Central memory CD8-positive, alpha-beta T cell (primary cell): ENCODE measurements around the gene USP36.
"Not testable (repeated sequence)": the region's sequence is repeated elsewhere in the genome, so short reads cannot be mapped to it uniquely, and the experiment has no call there.

Experiments used
- ATAC-seq: fragments of 150-1000 bp; cut with Tn5 transposase; replicated peaks from 2 replicates; pipeline ENCODE4 v1.10.0; 2022; ENCODE audit warnings: mild to moderate bottlenecking, moderate FRiP score, moderate number of reproducible peaks; ENCODE audit not compliant: poor library complexity, severe bottlenecking; ENCODE audit errors: extremely low read depth
- DNase-seq, 2 donors: peaks; one replicate each; pipeline ENCODE4 v3.0.0; 2021; ENCODE audit warnings: low spot score in 2 of 2
- H3K27ac Mint-ChIP-seq: one replicate; pipeline ENCODE4 v1.8.0; 2022; ENCODE audit warnings: low read depth, mild to moderate bottlenecking, moderate library complexity, mixed read lengths
- H3K27me3 Mint-ChIP-seq: one replicate; pipeline ENCODE4 v1.8.0; 2022; ENCODE audit warnings: mixed read lengths
- H3K36me3 Mint-ChIP-seq: one replicate; pipeline ENCODE4 v1.8.0; 2022; ENCODE audit warnings: mild to moderate bottlenecking, moderate library complexity, mixed read lengths; ENCODE audit not compliant: insufficient read depth
- H3K4me1 Mint-ChIP-seq: one replicate; pipeline ENCODE4 v1.8.0; 2022; ENCODE audit warnings: mixed read lengths
- H3K4me3 Mint-ChIP-seq: one replicate; pipeline ENCODE4 v1.8.0; 2022; ENCODE audit warnings: mild to moderate bottlenecking, moderate library complexity, mixed read lengths
- H3K9me3 Mint-ChIP-seq: one replicate; pipeline ENCODE4 v1.8.0; 2022; ENCODE audit warnings: mixed read lengths

USP36 gene

DNA sequence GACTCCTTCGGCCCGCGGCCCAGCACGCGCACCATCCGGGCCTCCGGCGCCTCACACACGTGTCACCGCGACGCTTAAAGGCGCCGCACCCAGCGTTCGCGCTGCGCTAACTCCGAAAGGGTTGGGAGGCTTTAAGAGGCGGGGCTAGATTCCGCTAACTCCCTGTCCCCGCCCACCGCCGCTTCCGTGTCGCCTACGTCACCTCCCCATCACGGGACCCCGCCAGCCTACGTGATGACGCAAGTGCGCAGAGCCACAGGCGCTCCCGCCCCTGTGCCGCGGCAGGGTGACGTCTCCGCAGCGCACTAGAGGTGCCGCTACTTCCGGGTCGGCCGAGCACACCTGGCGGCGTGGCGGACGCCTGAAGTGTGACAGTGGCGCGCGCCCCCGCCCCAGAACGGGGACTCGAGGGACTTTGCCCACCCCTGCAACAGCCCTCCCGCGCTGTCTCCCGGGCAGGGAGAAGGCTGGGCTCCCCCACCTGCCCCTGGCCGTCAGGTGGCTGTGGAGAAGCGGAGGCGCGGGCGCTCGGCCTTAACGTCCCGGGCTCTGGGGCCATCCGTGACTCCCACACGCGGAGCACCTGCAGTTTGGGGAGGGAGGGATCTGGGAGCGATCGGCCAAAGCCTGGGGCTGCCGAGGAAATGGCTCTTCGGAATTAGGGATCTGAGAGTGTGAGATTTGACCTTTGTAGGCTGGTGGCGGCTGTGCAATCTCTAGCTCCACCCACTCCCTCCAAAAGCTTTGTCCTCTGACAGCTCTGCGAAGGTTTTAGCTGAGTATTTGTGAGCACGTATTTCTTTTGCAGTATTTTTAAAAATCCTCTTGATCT is at the start of gene USP36:
Gene USP36 (minus strand): TSS at position 35 of the 832 bp plus-strand sequence. CDS start 4,451 bp downstream, outside the sequence.
- H3K27ac Mint-ChIP-seq = peak within 1 kb of the TSS; percentile 92
- H3K27me3 Mint-ChIP-seq = no peaks in the 10 kb centered on the region
- peak; percentile 98 to 100 for DNase-seq
- peaks cover 46% of the 10 kb centered on the region for H3K4me1 Mint-ChIP-seq
- ATAC-seq = peak; percentile 86
- peaks cover 41% of the 10 kb centered on the region for H3K36me3 Mint-ChIP-seq
- peak within 1 kb of the TSS; percentile 82 for H3K4me3 Mint-ChIP-seq
- no peaks in the 10 kb centered on the region for H3K9me3 Mint-ChIP-seq

DNA sequence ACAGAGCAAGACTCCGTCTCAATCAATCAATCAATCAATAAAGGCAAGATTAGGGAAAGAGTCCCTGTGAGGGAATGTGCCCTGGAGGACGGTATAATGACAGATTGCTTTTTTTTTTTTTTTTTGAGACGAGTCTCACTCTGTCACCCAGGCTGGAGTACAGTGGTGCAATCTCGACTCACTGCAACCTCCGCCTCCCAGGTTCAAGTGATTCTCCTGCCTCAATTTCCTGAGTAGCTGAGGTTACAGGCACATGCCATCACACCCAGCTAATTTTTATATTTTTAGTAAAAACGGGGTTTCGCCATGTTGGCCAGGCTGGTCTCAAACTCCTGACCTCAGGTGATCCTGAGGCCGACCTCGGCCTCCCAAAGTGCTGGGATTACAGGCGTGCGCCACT is 49.5 kb upstream of the USP36 start:
- Mint-ChIP-seq H3K4me1 (peaks cover 13% of the 10 kb centered on the region), H3K27ac (peak overlapping the region; percentile 10), H3K27me3 (peaks cover 17% of the 10 kb centered on the region)
- H3K9me3 Mint-ChIP-seq, H3K4me3 Mint-ChIP-seq, H3K36me3 Mint-ChIP-seq, DNase-seq, ATAC-seq: not testable (repeated sequence)

DNA sequence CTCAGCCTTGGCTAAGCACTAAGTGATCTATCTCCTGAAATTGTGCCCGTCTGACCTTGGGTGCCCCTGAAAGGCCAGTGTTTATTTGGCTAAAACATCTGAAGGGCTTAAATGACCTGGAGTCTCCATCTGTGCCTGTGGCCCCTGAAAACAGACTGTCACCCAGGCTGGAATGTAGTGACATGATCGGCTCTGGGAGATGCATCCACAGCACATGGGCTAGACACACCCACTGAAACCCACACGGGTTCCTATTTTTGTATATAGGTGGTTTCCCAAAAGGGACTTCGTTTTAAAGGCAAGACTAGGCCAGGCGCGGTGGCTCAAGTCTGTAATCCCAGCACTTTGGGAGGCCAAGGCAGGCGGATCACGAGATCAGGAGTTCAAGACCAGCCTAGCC is 48.9 kb upstream of the USP36 start:
- peaks cover 17% of the 10 kb centered on the region for H3K27me3 Mint-ChIP-seq
- ATAC-seq (peak; percentile 36), DNase-seq (no peak)
- peak overlapping the region; percentile 10 for H3K27ac Mint-ChIP-seq
- peak overlapping the region; percentile 20 for H3K4me3 Mint-ChIP-seq
- no peaks in the 10 kb centered on the region for H3K9me3 Mint-ChIP-seq
- peaks cover 3% of the 10 kb centered on the region for H3K36me3 Mint-ChIP-seq
- H3K4me1 Mint-ChIP-seq = peaks cover 13% of the 10 kb centered on the region

DNA sequence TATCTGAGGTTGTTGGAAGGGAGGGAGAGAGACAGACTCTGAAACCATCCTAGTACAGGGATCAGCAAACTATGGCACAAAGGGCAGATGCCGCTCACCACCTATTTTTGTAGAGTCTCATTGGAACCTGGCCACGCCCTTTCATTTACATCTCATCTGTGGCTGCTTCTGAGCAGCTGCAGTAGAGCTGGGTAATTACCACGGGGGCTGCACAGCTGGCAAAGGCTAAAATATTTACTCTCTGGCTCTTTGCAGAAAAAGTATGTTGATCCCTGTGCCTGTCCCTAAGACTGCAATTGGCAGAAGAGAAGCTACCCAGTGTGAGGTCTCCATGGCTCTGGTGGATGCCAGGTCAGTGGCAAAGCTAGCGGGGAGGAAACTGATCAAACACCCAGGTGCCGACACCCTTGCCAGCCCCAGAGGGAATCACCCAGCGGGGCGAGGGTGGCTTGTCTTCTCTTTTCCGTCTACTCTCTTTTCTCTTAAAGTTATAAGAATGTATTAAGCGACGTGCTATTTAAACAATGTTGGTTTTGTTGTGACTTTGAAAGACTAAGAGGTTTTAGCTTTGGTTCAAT is 48.4 kb upstream of the USP36 start:
- no peaks in the 10 kb centered on the region for H3K9me3 Mint-ChIP-seq
- H3K27me3 Mint-ChIP-seq = peaks cover 17% of the 10 kb centered on the region
- DNase-seq (no peak), ATAC-seq (no peak)
- no peak overlapping the region for H3K27ac Mint-ChIP-seq
- H3K36me3 Mint-ChIP-seq = peaks cover 5% of the 10 kb centered on the region
- H3K4me3 Mint-ChIP-seq = no peak overlapping the region
- peaks cover 13% of the 10 kb centered on the region for H3K4me1 Mint-ChIP-seq

DNA sequence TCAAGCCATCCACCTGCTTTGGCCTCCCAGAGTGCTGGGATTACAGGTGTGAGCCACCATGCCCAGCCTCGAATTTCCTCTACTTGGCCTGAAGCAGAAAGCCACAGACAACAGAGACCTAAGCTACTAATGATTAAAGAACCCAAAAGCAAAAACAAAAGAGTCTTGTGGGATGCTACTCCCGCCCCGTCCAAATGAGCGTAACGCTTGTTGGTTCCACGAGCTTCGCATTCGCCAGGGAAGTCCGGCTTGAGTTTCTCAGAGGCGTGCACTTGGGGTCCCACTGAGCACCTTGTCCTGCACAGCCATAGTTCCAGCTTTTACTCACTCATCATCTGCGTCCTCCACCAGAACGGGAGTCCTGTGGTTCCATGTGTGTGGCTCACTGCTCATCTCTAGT is 46.3 kb upstream of the USP36 start:
- no peak overlapping the region for H3K4me3 Mint-ChIP-seq
- H3K4me1 Mint-ChIP-seq = peaks cover 8% of the 10 kb centered on the region
- H3K36me3 Mint-ChIP-seq = peaks cover 2% of the 10 kb centered on the region
- no peak for DNase-seq
- H3K27ac Mint-ChIP-seq = no peak overlapping the region
- H3K9me3 Mint-ChIP-seq = no peaks in the 10 kb centered on the region
- peaks cover 26% of the 10 kb centered on the region for H3K27me3 Mint-ChIP-seq
- no peak for ATAC-seq

DNA sequence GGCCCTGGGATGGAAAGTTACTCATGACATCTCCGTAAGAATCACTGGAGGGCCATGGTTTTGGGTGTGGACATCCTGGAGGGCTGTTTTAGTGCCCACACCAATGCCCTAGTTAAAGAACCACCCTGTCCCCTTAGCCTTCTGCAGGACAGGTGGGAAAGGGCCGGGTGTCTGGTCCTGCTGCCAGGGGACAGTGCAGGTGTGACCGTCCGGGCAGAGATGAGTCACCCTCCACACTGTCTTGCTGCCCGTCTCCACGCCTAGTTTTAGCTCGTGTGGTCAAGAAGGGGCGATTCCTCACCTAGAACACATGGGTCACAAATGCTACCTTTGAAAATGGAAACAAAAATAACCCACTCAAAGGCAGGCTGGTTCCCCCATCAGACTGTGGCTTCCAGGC is 45.3 kb upstream of the USP36 start:
- Mint-ChIP-seq H3K27ac (no peak overlapping the region), H3K9me3 (no peaks in the 10 kb centered on the region), H3K36me3 (peaks cover 2% of the 10 kb centered on the region), H3K4me1 (peaks cover 5% of the 10 kb centered on the region), H3K27me3 (peaks cover 16% of the 10 kb centered on the region), H3K4me3 (no peak overlapping the region)
- ATAC-seq = no peak
- DNase-seq = no peak

DNA sequence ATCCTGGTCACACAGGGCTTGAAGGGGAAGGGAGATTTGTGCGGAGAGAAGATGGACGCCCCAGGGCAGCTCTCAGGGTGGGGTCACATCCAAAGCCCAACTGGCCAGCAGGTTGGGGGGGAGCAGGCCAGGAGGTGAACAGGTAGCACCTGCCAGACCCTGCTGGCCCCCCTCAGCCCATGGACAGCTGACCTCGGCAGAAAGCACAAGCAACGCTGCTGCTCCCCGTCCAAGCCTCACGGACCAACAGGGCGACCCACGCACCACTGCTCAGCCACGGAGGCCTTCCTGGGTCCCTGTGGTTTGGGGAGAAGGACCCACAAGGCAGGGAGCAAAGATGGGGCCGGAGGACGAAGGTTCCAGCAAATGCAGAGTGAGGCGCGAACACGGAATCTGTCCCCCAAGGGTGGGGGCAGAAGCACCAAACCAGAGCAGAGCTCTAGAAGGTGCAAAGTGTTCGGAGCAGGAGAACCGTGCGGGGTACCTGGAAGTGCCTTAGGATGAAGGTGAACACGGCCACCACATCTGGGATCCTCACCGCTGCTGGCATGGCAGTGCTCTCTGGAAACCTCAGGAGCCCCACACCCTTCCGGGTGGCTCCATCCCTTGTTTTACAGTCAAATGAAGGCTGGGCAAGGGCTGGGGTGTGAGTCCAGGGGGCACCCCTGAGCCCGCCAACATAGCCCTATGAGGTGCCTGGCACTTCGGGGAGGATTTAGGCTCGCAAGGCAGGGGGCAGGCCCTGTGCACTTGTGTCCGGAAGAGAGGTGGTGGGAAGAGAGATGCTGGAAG is 44.5 kb upstream of the USP36 start:
- Mint-ChIP-seq H3K4me3 (no peak overlapping the region), H3K27me3 (peaks cover 16% of the 10 kb centered on the region), H3K4me1 (no peaks in the 10 kb centered on the region), H3K36me3 (peaks cover 2% of the 10 kb centered on the region), H3K27ac (no peak overlapping the region), H3K9me3 (no peaks in the 10 kb centered on the region)
- ATAC-seq (no peak), DNase-seq (no peak)

DNA sequence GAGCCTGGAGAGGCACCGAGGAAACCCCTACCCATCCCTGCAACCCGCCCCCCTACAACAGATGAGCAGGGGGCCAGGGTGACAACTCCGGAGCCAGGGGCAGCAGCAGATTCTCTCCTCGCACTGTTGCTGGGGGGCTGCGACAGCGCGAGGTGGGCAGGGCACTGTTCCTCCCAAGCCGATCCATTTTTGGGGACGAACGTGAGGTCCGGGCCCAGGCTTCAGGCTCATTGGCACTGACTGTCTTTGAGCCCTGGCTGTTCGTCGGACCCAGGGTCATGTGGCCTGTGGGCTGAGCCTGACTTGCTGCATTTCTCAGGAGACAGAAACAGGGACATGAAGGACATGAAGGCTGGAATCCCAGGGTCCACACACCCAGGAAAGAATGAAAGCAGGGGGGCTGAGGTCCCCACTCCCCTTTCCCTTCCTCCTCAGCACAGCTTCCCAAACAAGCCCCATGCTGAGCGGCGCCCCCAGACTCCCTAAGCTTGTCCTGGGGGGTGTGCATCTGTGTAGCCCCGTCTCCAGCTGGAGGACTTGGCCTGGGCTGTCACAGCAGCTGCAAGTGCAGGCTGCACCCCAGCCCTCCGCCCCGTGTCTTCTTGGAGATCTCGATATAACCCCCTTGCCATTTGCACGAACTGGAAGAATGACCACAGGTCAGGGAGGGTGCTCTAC is 43.7 kb upstream of the USP36 start:
- peaks cover 2% of the 10 kb centered on the region for H3K36me3 Mint-ChIP-seq
- DNase-seq = no peak
- H3K27ac Mint-ChIP-seq = no peak overlapping the region
- no peak for ATAC-seq
- no peaks in the 10 kb centered on the region for H3K9me3 Mint-ChIP-seq
- H3K27me3 Mint-ChIP-seq = peaks cover 24% of the 10 kb centered on the region
- no peak overlapping the region for H3K4me3 Mint-ChIP-seq
- no peaks in the 10 kb centered on the region for H3K4me1 Mint-ChIP-seq

DNA sequence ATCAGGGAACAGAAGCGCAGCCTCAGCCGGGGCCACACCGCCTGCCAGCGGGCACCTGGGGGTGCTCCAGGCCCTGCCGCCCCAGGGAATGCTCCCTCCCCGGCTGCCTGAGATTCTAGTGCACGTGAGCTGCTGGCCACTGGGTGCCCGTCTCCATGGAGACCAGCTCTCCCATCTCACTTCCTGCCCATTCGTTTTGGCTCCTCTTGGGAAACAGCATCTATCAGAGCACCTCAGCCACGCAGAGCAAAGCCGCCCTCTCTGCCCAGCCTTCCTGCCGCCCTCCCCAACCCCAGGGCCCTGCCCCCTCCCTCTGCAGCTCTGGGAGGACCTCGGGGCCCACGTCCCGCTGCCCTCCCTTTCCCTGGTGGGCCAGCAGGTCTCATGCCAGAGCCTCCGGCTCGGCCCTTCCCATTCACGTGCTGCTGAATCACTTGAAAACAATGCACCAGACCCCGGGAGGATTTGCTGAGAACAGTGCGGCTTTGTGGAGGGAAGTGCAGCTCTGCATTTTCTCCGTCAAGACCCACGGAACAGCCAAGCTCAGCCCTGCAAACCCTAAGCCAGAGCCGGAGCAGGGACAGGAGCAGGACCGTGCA is 43.0 kb upstream of the USP36 start:
- DNase-seq (no peak), ATAC-seq (no peak)
- peaks cover 30% of the 10 kb centered on the region for H3K27me3 Mint-ChIP-seq
- no peak overlapping the region for H3K27ac Mint-ChIP-seq
- no peaks in the 10 kb centered on the region for H3K9me3 Mint-ChIP-seq
- H3K36me3 Mint-ChIP-seq = peaks cover 2% of the 10 kb centered on the region
- H3K4me3 Mint-ChIP-seq = no peak overlapping the region
- H3K4me1 Mint-ChIP-seq = peaks cover 5% of the 10 kb centered on the region

DNA sequence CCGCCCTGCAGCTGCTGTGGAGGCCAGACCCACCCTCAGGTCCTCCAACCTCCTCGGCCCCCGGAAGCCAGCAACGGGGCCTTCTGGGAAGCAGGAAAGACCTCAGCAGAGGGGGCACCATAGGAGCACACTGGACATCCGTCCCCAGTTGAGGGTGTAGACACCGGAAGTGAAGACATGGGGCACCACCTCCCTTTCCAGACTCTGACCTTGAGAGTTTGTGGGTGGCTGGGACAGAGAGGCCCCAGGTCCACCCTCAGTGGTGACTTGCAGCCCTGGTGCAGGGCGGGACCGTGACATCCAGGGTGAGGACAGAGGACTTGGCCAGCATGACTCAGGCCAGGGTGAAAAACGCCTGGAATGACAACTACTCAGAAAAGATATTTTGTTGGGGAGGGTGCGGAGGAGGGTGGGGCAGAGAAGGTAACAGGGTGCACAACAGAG is 42.5 kb upstream of the USP36 start:
- Mint-ChIP-seq H3K27me3 (peaks cover 36% of the 10 kb centered on the region), H3K27ac (no peak overlapping the region), H3K4me3 (no peak overlapping the region), H3K4me1 (peaks cover 5% of the 10 kb centered on the region), H3K36me3 (peaks cover 5% of the 10 kb centered on the region), H3K9me3 (no peaks in the 10 kb centered on the region)
- DNase-seq (no peak), ATAC-seq (no peak)

DNA sequence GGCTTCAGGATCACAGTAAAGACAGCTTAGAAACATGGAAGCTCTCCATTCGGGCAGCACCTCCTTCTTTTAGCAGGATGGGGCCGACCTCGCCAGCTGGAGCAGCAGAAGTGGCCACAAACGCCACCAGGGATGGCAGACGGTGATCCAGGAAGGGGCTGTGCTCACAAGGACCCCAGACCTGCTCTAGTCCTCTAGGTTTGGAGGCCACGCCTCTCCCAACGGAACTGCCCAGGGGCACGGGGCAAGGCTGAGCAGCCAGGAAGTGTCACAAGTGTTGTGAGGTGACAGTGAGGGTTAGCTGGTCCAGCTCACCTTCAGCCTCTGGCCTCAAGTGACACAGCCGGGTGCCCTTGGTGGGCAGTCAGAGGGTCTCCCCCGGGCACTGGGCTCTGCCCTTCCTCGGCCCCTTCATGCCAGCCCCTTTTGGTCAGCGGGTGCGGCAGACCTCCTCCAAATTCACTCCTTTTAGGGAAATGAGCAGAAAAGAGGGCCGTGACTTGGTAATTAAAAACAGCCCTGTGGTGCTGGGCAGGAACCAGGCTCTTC is 42.0 kb upstream of the USP36 start:
- no peak for ATAC-seq
- Mint-ChIP-seq H3K4me3 (no peak overlapping the region), H3K27me3 (peaks cover 40% of the 10 kb centered on the region), H3K9me3 (no peaks in the 10 kb centered on the region), H3K4me1 (peaks cover 5% of the 10 kb centered on the region), H3K27ac (no peak overlapping the region), H3K36me3 (peaks cover 5% of the 10 kb centered on the region)
- DNase-seq = no peak
